ENCODE measurements around the gene CAMKMT.

The CAMKMT gene

DNA sequence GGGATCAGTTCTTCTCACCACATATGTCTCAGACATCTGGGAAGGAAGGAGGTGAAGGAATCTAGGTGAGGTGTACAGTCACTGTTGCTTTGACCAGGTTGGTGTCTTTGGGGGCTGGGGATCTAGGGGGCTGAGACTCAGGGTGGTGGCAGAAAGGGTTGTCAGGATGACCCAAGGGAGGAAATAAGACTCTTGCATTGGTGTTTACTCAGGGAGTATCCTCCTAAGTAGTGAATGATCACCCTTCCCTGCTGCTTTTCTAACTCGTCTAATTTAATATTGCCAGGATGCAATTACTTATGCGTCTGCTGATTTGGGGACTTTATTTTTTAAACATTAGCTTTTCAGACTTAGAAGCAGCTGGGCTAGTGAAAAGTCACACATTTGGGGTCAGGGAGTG, 451.9 kb downstream of the CAMKMT start:
- no peak overlapping the region for H3K9ac ChIP-seq (ENCODE audit: low read length)
- no peaks in the 10 kb centered on the region for H3K4me1 ChIP-seq (ENCODE audit: insufficient read depth, low read length, severe bottlenecking)
- no peak for TF ChIP-seq CTCF (IDR thresholded peaks at IDR 0.05; ENCODE audit: low read length)
- TF ChIP-seq EZH2 (IDR thresholded peaks at IDR 0.05; ENCODE audit: borderline replicate concordance, low read length): no peak
- H3K36me3 ChIP-seq (ENCODE audit: insufficient read depth, low read length): no peaks in the 10 kb centered on the region
- no peak overlapping the region for H3K27ac ChIP-seq (ENCODE audit: low read depth, low read length, poor library complexity, severe bottlenecking)
- H3K4me2 ChIP-seq (ENCODE audit: low read length): no peak overlapping the region
- no peaks in the 10 kb centered on the region for H3K79me2 ChIP-seq (ENCODE audit: insufficient read depth, low read length)
- H3K27me3 ChIP-seq (ENCODE audit: insufficient read depth, low read length): no peaks in the 10 kb centered on the region
- no peaks in the 10 kb centered on the region for H3K9me2 ChIP-seq (ENCODE audit: low read depth, low read length)
- no peaks in the 10 kb centered on the region for H3K9me3 ChIP-seq (ENCODE audit: low read length)
- H3K4me3 ChIP-seq (ENCODE audit: low read depth, low read length, poor library complexity, severe bottlenecking): no peak overlapping the region
- H3F3A ChIP-seq (ENCODE audit: insufficient read depth, low read length): no peaks in the 10 kb centered on the region
- no peak overlapping the region for H2AFZ ChIP-seq (ENCODE audit: low read length)
- H4K20me1 ChIP-seq (ENCODE audit: insufficient read depth, low read length): no peaks in the 10 kb centered on the region

DNA sequence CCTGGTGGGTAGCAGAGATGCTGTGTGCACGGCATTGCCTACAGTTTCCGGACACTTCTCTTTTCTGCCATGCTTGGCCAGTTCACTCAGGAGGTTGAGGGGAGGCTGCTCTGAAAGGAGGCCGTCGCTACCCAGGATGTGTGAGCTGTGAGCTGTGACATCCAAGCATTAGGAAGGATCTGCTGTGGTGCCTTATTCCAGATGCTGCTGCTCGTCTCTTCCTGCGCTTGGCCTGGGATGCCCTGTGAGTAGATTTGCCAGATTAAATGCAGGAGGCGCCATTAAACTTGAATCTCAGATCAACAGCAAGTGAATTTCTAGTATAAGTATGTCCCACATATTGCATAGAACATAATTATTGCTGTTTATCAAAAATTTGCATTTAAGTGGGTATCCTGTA, 455.5 kb downstream of the CAMKMT start:
- Histone ChIP-seq H3K9ac (ENCODE audit: low read length) (no peak overlapping the region), H2AFZ (ENCODE audit: low read length) (no peak overlapping the region), H3K9me3 (ENCODE audit: low read length) (no peaks in the 10 kb centered on the region), H3K4me3 (ENCODE audit: low read depth, low read length, poor library complexity, severe bottlenecking) (no peak overlapping the region), H3K79me2 (ENCODE audit: insufficient read depth, low read length) (no peaks in the 10 kb centered on the region), H3K27ac (ENCODE audit: low read depth, low read length, poor library complexity, severe bottlenecking) (no peak overlapping the region), H3K4me2 (ENCODE audit: low read length) (no peak overlapping the region), H4K20me1 (ENCODE audit: insufficient read depth, low read length) (no peaks in the 10 kb centered on the region), H3K9me2 (ENCODE audit: low read depth, low read length) (no peaks in the 10 kb centered on the region), H3K27me3 (ENCODE audit: insufficient read depth, low read length) (no peaks in the 10 kb centered on the region), H3K4me1 (ENCODE audit: insufficient read depth, low read length, severe bottlenecking) (no peaks in the 10 kb centered on the region), H3K36me3 (ENCODE audit: insufficient read depth, low read length) (no peaks in the 10 kb centered on the region), H3F3A (ENCODE audit: insufficient read depth, low read length) (no peaks in the 10 kb centered on the region)
- TF ChIP-seq CTCF (IDR thresholded peaks at IDR 0.05; ENCODE audit: low read length): no peak

- Histone ChIP-seq H4K20me1 (ENCODE audit: insufficient read depth, low read length) (no peaks in the 10 kb centered on the region), H3K4me3 (ENCODE audit: low read depth, low read length, poor library complexity, severe bottlenecking) (no peak overlapping the region), H3K9me2 (ENCODE audit: low read depth, low read length) (no peaks in the 10 kb centered on the region), H3K4me1 (ENCODE audit: insufficient read depth, low read length, severe bottlenecking) (no peaks in the 10 kb centered on the region), H3K79me2 (ENCODE audit: insufficient read depth, low read length) (no peaks in the 10 kb centered on the region), H3K9me3 (ENCODE audit: low read length) (no peaks in the 10 kb centered on the region), H3F3A (ENCODE audit: insufficient read depth, low read length) (no peaks in the 10 kb centered on the region), H3K36me3 (ENCODE audit: insufficient read depth, low read length) (no peaks in the 10 kb centered on the region), H3K27ac (ENCODE audit: low read depth, low read length, poor library complexity, severe bottlenecking) (no peak overlapping the region), H3K27me3 (ENCODE audit: insufficient read depth, low read length) (no peaks in the 10 kb centered on the region), H3K4me2 (ENCODE audit: low read length) (no peak overlapping the region), H2AFZ (ENCODE audit: low read length) (no peak overlapping the region), H3K9ac (ENCODE audit: low read length) (no peak overlapping the region)
- TF ChIP-seq CTCF (IDR thresholded peaks at IDR 0.05; ENCODE audit: low read length): no peak
- no peak for TF ChIP-seq EZH2 (IDR thresholded peaks at IDR 0.05; ENCODE audit: borderline replicate concordance, low read length)
These were observed 456.1 kb downstream of the CAMKMT start for GRCh38 chr2:44817673-44818335.
